Caco-2 (cell line): ENCODE measurements around the gene APEH. TPM values are rescaled to one million over a fixed set of nuclear protein-coding genes. Genes with fewer than 3 reads are reported as not detected.
A peak's percentile ranks its signal among the peaks of the same experiment; 100 is the strongest.

ENCODE experiments used
- BruUV-seq: library from RNA; stranded (reverse); fragments of 400-500 nt; replicated peaks from 2 replicates; lab custom pipeline; 2021; lab: Mats Ljungman, UMichigan
- CTCF ChIA-PET: fragments of 300-600 bp; sonication (Branson Sonifier 250); formaldehyde crosslinking; loops from one replicate; lab custom pipeline; 2022; ENCODE audit warnings: antibody characterized with exemption; lab: Charles Lee
- POLR2A ChIA-PET: fragments of 300-600 bp; sonication (Branson Sonifier 250); formaldehyde crosslinking; loops from one replicate; lab custom pipeline; 2022; ENCODE audit warnings: antibody characterized with exemption; lab: Charles Lee
- DNase-seq, 2 experiments: peaks; one replicate each; pipeline versions ENCODE4 v3.0.0 to v3.0.0-alpha.2; 2020 to 2022
- H3K27me3 ChIP-seq: replicated peaks from 2 replicates; pipeline ENCODE4 v1.6.0; 2011; ENCODE audit warnings: low read length; ENCODE audit not compliant: control insufficient read depth, insufficient read depth
- H3K36me3 ChIP-seq: 2 replicates; pipeline ENCODE4 v1.5.1; 2011; ENCODE audit warnings: low read length; ENCODE audit not compliant: control insufficient read depth, insufficient read depth
- H3K4me1 ChIP-seq: fragments of 250-450 bp; sonication (Bioruptor Pico); 2 replicates; pipeline ENCODE4 v1.5.1; 2020; ENCODE audit warnings: mild to moderate bottlenecking
- H3K4me3 ChIP-seq: 2 replicates; pipeline ENCODE4 v1.5.1; 2011; ENCODE audit warnings: low read depth, mild to moderate bottlenecking, control low read depth, low read length
- H3K9me3 ChIP-seq: fragments of 250-450 bp; sonication (Bioruptor Pico); 2 replicates; pipeline ENCODE4 v1.5.1; 2020; ENCODE audit warnings: mild to moderate bottlenecking, moderate library complexity
- H3K27ac Mint-ChIP-seq: one replicate; pipeline ENCODE4 v1.8.0; 2022; ENCODE audit warnings: mixed read lengths; ENCODE audit not compliant: unreplicated experiment
- H3K27me3 Mint-ChIP-seq: one replicate; pipeline ENCODE4 v1.8.0; 2022; ENCODE audit warnings: mixed read lengths; ENCODE audit not compliant: insufficient read depth, unreplicated experiment
- H3K36me3 Mint-ChIP-seq: one replicate; pipeline ENCODE4 v1.8.0; 2022; ENCODE audit warnings: mild to moderate bottlenecking, mixed read lengths; ENCODE audit not compliant: insufficient read depth, unreplicated experiment
- H3K4me1 Mint-ChIP-seq: one replicate; pipeline ENCODE4 v1.8.0; 2022; ENCODE audit warnings: low read depth, mixed read lengths; ENCODE audit not compliant: unreplicated experiment
- H3K4me3 Mint-ChIP-seq: one replicate; pipeline ENCODE4 v1.8.0; 2022; ENCODE audit warnings: mild to moderate bottlenecking, moderate library complexity, mixed read lengths; ENCODE audit not compliant: unreplicated experiment
- H3K9me3 Mint-ChIP-seq: one replicate; pipeline ENCODE4 v1.8.0; 2022; ENCODE audit warnings: mixed read lengths; ENCODE audit not compliant: unreplicated experiment
- intact Hi-C: fragments of 100-400 bp; cut with micrococcal nuclease; formaldehyde crosslinking; loops from one replicate; pipeline ENCODE4 v1.10.0; 2022; ENCODE audit not compliant: unreplicated experiment
- total RNA-seq: library from RNA; stranded (reverse); gene quantifications from 2 replicates; pipeline ENCODE4 v1.2.3, GENCODE V29; 2022
- TF ChIP-seq, protein P1 (sequence below), 2 experiments: fragments of 200-600 bp in 1 of 2; IDR thresholded peaks; 1 replicate in 1 of 2; 2 replicates in 1 of 2; pipeline versions ENCODE4 v1.5.1 to v1.8.0; 2011 to 2022; ENCODE audit warnings: antibody characterized with exemption in 1 of 2, control low read depth in 1 of 2, inconsistent platforms in 1 of 2, low read depth in 1 of 2, low read length in 1 of 2, mild to moderate bottlenecking in 1 of 2, moderate library complexity in 1 of 2; ENCODE audit not compliant: insufficient read depth in 1 of 2, severe bottlenecking in 1 of 2, unreplicated experiment in 1 of 2

The APEH gene
- total RNA-seq, 1 experiment from 2014 or later, result 236 TPM

- Mint-ChIP-seq H3K9me3 (no peaks in the 10 kb centered on the region), H3K27ac (peak overlapping the region; percentile 96), H3K27me3 (no peaks in the 10 kb centered on the region), H3K36me3 (peaks cover 46% of the 10 kb centered on the region), H3K4me3 (peak overlapping the region; percentile 93), H3K4me1 (peaks cover 7% of the 10 kb centered on the region)
- Histone ChIP-seq H3K9me3 (no peaks in the 10 kb centered on the region), H3K36me3 (peaks cover 6% of the 10 kb centered on the region), H3K27me3 (no peaks in the 10 kb centered on the region), H3K4me3 (peak overlapping the region; percentile 75), H3K4me1 (0 out of 2 replicates have a peak, but pooled peaks cover 4% of the 10 kb centered on the region)
- DNase-seq, result peak in 1 of 2 experiments; percentile 57
- TF ChIP-seq, protein P1, sequence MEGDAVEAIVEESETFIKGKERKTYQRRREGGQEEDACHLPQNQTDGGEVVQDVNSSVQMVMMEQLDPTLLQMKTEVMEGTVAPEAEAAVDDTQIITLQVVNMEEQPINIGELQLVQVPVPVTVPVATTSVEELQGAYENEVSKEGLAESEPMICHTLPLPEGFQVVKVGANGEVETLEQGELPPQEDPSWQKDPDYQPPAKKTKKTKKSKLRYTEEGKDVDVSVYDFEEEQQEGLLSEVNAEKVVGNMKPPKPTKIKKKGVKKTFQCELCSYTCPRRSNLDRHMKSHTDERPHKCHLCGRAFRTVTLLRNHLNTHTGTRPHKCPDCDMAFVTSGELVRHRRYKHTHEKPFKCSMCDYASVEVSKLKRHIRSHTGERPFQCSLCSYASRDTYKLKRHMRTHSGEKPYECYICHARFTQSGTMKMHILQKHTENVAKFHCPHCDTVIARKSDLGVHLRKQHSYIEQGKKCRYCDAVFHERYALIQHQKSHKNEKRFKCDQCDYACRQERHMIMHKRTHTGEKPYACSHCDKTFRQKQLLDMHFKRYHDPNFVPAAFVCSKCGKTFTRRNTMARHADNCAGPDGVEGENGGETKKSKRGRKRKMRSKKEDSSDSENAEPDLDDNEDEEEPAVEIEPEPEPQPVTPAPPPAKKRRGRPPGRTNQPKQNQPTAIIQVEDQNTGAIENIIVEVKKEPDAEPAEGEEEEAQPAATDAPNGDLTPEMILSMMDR (IDR thresholded peaks at IDR 0.05; ENCODE audit: insufficient read depth in 1 of 2, low read depth in 1 of 2, low read length in 1 of 2, severe bottlenecking in 1 of 2, unreplicated experiment in 1 of 2), result no peak
- intact Hi-C loops, result loop anchor here (1.0 to 5.0 kb wide), 2 partner anchors 87 to 334 kb away; partner anchors contain the start of gene USP4
- ChIA-PET CTCF (no interaction called here), POLR2A (no interaction called here)
- BruUV-seq, result no TSS peak
Measured at GRCh38 chr3:49674497-49674983, 389 bp downstream of the APEH start.

DNA sequence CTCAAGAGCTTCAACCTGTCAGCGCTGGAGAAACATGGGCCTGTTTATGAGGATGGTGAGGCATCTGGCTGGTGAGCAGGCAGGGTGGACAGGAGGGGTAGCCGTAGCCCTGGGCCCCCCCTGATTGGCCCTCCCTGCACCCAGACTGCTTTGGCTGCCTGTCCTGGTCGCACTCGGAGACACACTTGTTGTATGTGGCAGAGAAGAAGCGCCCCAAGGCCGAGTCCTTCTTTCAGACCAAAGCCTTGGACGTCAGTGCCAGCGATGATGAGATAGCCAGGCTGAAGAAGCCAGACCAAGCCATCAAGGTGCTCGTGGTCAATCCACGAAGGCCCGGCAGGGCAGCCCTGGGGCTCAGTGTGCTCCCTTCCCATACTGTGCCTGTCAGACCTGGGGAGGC, 1.8 kb downstream of the APEH start:
- H3K27ac Mint-ChIP-seq, result no peak overlapping the region
- intact Hi-C loops, result no loop called here
- TSS peak; percentile 48 for BruUV-seq
- TF ChIP-seq, protein P1 (IDR thresholded peaks at IDR 0.05; ENCODE audit: insufficient read depth in 1 of 2, low read depth in 1 of 2, low read length in 1 of 2, severe bottlenecking in 1 of 2, unreplicated experiment in 1 of 2), result no peak
- H3K36me3 Mint-ChIP-seq, result peaks cover 46% of the 10 kb centered on the region
- POLR2A ChIA-PET, result interaction anchor here (0.6 kb wide), 1 partner anchor 17 kb away, joined by 5 read pairs; no protein-coding TSS in a partner anchor
- Histone ChIP-seq H3K36me3 (peaks cover 6% of the 10 kb centered on the region), H3K4me1 (0 out of 2 replicates have a peak, but pooled peaks cover 4% of the 10 kb centered on the region), H3K27me3 (no peaks in the 10 kb centered on the region), H3K9me3 (no peaks in the 10 kb centered on the region), H3K4me3 (no peak overlapping the region)
- no peaks in the 10 kb centered on the region for H3K27me3 Mint-ChIP-seq
- CTCF ChIA-PET, result no interaction called here
- no peaks in the 10 kb centered on the region for H3K9me3 Mint-ChIP-seq
- no peak overlapping the region for H3K4me3 Mint-ChIP-seq
- peaks cover 7% of the 10 kb centered on the region for H3K4me1 Mint-ChIP-seq
- DNase-seq, result no peak

DNA sequence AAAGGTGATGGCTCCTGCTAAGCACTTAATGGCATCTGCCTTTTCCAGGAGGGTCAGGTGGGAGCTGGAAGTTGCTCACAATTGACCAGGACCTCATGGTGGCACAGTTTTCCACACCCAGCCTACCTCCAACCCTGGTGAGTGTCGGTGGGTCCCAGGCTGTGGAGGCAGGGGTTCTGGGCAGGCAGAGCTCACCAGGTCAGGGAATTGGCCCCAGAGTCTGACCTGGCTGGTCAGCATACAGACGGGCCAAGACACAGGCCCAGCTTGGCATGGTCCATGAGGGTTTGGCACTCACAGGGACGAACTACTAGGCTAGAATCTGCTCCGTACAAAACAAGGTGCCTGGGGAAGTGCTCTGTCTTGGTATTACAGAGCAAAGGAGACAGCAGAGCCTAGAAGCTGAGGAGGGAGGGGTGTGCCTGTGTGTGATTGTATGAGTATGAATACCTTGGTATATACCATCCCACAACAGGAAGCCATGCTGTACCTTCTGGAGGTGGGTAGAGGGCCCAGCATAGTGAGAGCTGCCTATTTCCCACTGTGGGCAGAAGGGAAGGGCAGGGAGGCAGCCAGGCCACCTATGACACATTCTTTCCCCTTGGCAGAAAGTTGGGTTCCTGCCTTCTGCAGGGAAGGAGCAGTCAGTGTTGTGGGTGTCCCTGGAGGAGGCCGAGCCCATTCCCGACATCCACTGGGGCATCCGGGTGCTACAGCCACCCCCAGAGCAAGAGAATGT, 6.5 kb downstream of the APEH start:
- H3K4me1 ChIP-seq, result no peaks in the 10 kb centered on the region
- TF ChIP-seq, protein P1 (IDR thresholded peaks at IDR 0.05; ENCODE audit: insufficient read depth in 1 of 2, low read depth in 1 of 2, low read length in 1 of 2, severe bottlenecking in 1 of 2, unreplicated experiment in 1 of 2), result no peak
- H3K36me3 Mint-ChIP-seq, result peaks cover 59% of the 10 kb centered on the region
- intact Hi-C loops, result no loop called here
- no peak overlapping the region for H3K4me3 Mint-ChIP-seq
- no peak overlapping the region for H3K4me3 ChIP-seq
- ChIA-PET POLR2A (no interaction called here), CTCF (no interaction called here)
- H3K27ac Mint-ChIP-seq, result no peak overlapping the region
- H3K9me3 ChIP-seq, result no peaks in the 10 kb centered on the region
- no TSS peak for BruUV-seq
- no peaks in the 10 kb centered on the region for H3K9me3 Mint-ChIP-seq
- peaks cover 7% of the 10 kb centered on the region for H3K36me3 ChIP-seq
- no peak for DNase-seq
- no peaks in the 10 kb centered on the region for H3K4me1 Mint-ChIP-seq
- no peaks in the 10 kb centered on the region for H3K27me3 Mint-ChIP-seq
- H3K27me3 ChIP-seq, result no peaks in the 10 kb centered on the region
